CD4-positive, alpha-beta T cell treated with Interleukin-15 for 4 hours (primary cell): ENCODE measurements around the gene SLC44A3.
"Not testable (repeated sequence)": the region's sequence is repeated elsewhere in the genome, so short reads cannot be mapped to it uniquely, and the experiment has no call there.

ENCODE experiments used
- DNase-seq: peaks from one replicate; pipeline ENCODE4 v3.0.0-alpha.2; 2020; ENCODE audit warnings: low spot score

SLC44A3 gene

DNA sequence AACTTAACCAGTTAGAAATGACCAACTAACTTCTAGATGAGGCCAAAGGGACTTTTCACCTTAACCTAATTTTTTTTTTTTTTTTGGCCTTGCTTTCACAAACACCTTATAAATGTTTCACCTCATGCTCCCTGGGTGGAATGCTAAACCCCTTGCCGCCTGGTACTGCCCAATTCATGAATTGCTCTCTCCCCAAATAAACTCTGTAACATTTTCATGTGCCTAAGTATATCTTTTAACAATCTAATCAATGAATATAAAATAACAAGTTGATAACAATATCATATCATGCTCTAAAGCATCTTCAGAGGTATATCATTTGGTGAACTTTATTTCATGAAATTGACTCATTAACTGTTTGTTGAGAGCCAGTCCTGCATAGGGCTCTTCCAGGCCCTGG lies 117.7 kb downstream of the SLC44A3 start:
- no peak for DNase-seq

DNA sequence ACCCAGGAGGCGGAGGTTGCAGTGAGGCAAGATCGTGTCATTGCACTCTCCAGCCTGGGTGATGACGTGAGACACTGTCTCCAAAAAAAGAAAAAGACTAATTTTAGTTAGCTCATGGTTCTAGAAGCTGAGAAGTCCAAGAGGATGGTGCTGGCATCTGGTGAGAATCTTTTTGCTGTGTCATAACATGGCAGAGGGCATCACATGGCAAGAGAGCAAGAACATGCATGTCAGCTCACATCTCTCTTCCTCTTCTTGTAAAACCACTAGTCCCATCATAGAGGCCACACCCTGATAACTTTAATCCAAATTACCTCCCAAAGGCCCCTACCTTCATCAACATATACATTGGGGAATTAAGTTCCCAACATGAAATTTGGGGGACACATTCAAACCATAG lies 120.6 kb downstream of the SLC44A3 start:
- DNase-seq = no peak

DNA sequence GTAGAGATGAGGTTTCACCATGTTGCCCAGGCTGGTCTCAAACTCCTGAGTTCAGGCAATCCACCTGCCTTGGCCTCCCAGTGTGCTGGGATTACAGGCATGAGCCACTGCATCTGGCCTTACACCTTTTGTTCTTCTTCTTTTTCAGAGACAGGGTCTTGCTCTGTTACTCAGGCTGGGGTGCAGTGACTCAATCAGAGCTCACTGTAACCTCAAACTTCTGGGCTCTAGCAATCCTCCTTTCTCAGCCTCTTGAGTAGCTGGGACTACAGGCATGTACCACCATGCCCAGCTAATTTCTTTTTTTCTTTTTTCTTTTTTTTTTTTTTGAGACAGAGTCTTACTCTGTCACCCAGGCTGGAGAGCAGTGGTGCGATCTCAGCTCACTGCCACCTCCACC lies 121.3 kb downstream of the SLC44A3 start:
- not testable (repeated sequence) for DNase-seq

DNA sequence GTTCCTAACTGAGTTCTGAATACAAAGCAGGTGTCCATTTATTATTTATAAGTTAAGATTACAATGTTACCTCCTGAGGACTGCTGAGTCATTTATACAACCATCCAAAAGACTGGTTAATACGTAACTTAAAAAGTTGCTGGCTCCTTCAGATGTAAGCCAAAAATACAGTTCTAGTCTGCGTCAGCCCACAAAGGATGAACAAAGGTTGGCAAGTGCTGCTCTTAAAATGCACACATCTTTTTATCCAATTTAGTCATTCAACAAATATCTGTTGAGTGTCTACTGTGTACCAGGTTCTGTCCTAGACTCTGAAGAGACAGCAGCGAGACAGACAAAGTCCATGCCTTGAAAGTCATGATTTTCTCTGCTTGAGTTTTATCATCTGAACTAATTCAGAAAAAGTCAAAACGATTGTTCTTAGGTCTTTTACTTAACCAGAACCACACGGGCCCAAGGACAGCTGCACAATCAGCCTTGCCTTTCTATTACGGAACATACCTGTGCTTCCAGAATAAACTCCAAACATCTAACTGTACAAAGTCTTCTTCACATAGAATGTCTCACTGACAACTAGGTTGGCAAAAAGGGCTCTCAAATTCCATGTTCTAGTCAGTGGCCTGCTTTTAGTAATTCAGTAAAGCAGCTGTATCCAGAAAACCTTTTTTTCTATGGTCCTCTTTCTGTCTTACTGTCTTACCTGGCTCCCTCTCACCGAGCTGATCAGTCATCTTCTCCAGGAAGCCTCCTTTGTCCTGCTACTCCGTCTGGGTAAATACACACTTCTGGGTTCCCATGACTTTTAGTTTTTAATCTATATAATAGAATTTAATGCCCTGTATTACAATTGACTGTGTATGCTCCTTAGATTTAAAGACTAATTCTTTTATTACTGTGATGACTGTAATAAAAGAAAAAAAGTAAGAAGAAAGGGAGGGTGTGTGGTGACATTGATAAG lies 122.3 kb downstream of the SLC44A3 start:
- no peak for DNase-seq
